B cell (primary cell): ENCODE data around the gene PXDC1. TPM values are rescaled to one million over a fixed set of nuclear protein-coding genes. Genes with fewer than 3 reads are reported as not detected.

Experiments used
- ATAC-seq: fragments of 200-7000 bp; cut with Tn5 transposase; one replicate; pipeline ENCODE4 v1.10.0; 2021; ENCODE audit warnings: low read depth, mild to moderate bottlenecking, moderate number of reproducible peaks, moderate library complexity
- CTCF ChIA-PET: fragments of 350-600 bp; sonication (Branson Sonifier 250); formaldehyde crosslinking; loops from one replicate; lab custom pipeline; 2021; ENCODE audit warnings: antibody characterized with exemption, inconsistent platforms; lab: Charles Lee
- POLR2A ChIA-PET: fragments of 350-600 bp; sonication (Branson Sonifier 250); formaldehyde crosslinking; loops from one replicate; lab custom pipeline; 2021; ENCODE audit warnings: antibody characterized with exemption; lab: Charles Lee
- DNase-seq: peaks from one replicate; pipeline ENCODE4 v3.0.0; 2013
- H2AFZ ChIP-seq: 2 replicates; pipeline ENCODE4 v1.6.1; 2012; ENCODE audit warnings: mild to moderate bottlenecking, low read depth, low read length; ENCODE audit not compliant: insufficient read depth, poor library complexity, severe bottlenecking
- H3K27ac ChIP-seq, 2 donors: 1 replicate in 1 of 2; 2 replicates in 1 of 2; pipeline ENCODE4 v1.5.1; 2012 to 2013; ENCODE audit warnings: low read length in 2 of 2, mild to moderate bottlenecking in 2 of 2, moderate library complexity in 1 of 2
- H3K27me3 ChIP-seq, 4 experiments: fragments of 200-600 bp in 1 of 4; sonication (generic) in 1 of 4; replicated peaks in 1 of 4; 1 replicate in 2 of 4; 2 replicates in 2 of 4; pipeline versions ENCODE4 v1.6.1 to v1.7.0; 2013 to 2016; ENCODE audit warnings: low read length in 3 of 4, mild to moderate bottlenecking in 2 of 4, mixed read lengths in 1 of 4, moderate library complexity in 1 of 4; ENCODE audit not compliant: insufficient read depth in 4 of 4, control insufficient read depth in 3 of 4; ENCODE audit errors: control extremely low read depth in 1 of 4
- H3K36me3 ChIP-seq, 2 experiments: replicated peaks in 1 of 2; 1 replicate in 1 of 2; 2 replicates in 1 of 2; pipeline versions ENCODE4 v1.6.1 to v1.7.1; 2013; ENCODE audit warnings: low read length in 1 of 2; ENCODE audit not compliant: insufficient read depth in 2 of 2, control insufficient read depth in 1 of 2; ENCODE audit errors: control extremely low read depth in 1 of 2, extremely low read depth in 1 of 2
- H3K4me1 ChIP-seq, 2 donors: fragments of 200-600 bp in 1 of 2; sonication (generic) in 1 of 2; 1 replicate in 1 of 2; 2 replicates in 1 of 2; pipeline versions ENCODE4 v1.5.1 to v1.6.1; 2013 to 2017; ENCODE audit warnings: low read length in 2 of 2; ENCODE audit not compliant: control insufficient read depth in 2 of 2, insufficient read depth in 2 of 2
- H3K4me2 ChIP-seq: replicated peaks from 2 replicates; pipeline ENCODE3; 2012; ENCODE audit warnings: mild to moderate bottlenecking, low read depth, low read length; ENCODE audit not compliant: poor library complexity, severe bottlenecking
- H3K4me3 ChIP-seq, 5 experiments: fragments of 200-600 bp in 1 of 5; sonication (generic) in 1 of 5; 1 replicate in 3 of 5; 2 replicates in 2 of 5; pipeline versions ENCODE4 v1.5.1 to v1.7.0; 2011 to 2016; ENCODE audit warnings: low read length in 4 of 5, mild to moderate bottlenecking in 4 of 5, low read depth in 2 of 5, control low read depth in 1 of 5, moderate library complexity in 1 of 5; ENCODE audit not compliant: insufficient read depth in 1 of 5; ENCODE audit errors: control extremely low read depth in 1 of 5, extremely low read depth in 1 of 5
- H3K79me2 ChIP-seq: fragments of 200-600 bp; sonication (generic); one replicate; pipeline ENCODE4 v1.6.0; 2016; ENCODE audit warnings: low read length; ENCODE audit not compliant: control insufficient read depth, insufficient read depth
- H3K9ac ChIP-seq: fragments of 200-600 bp; sonication (generic); 2 replicates; pipeline ENCODE4 v1.6.1; 2017; ENCODE audit warnings: mild to moderate bottlenecking, low read length, moderate library complexity
- H3K9me3 ChIP-seq, 3 donors: one replicate each; pipeline versions ENCODE4 v1.6.1 to v1.7.1; 2013; ENCODE audit warnings: low read length in 2 of 3; ENCODE audit not compliant: control insufficient read depth in 2 of 3, insufficient read depth in 1 of 3; ENCODE audit errors: control extremely low read depth in 1 of 3
- H4K20me1 ChIP-seq: 2 replicates; pipeline ENCODE4 v1.6.0; 2012; ENCODE audit warnings: mild to moderate bottlenecking, low read length; ENCODE audit not compliant: insufficient read depth, control insufficient read depth, poor library complexity, severe bottlenecking
- H3K27ac Mint-ChIP-seq: one replicate; pipeline ENCODE4 v1.8.0; 2021; ENCODE audit warnings: mixed read lengths
- H3K27me3 Mint-ChIP-seq: one replicate; pipeline ENCODE4 v1.8.0; 2021; ENCODE audit warnings: mixed read lengths
- H3K4me1 Mint-ChIP-seq: one replicate; pipeline ENCODE4 v1.8.0; 2021; ENCODE audit warnings: mixed read lengths
- H3K4me3 Mint-ChIP-seq: one replicate; pipeline ENCODE4 v1.8.0; 2021; ENCODE audit warnings: mixed read lengths
- H3K9me3 Mint-ChIP-seq: one replicate; pipeline ENCODE4 v1.8.0; 2022; ENCODE audit warnings: mixed read lengths; ENCODE audit not compliant: insufficient read depth
- CTCF ChIP-seq: fragments of 200-600 bp; IDR thresholded peaks from one replicate; pipeline ENCODE4 v1.8.0; 2022; ENCODE audit warnings: antibody characterized with exemption, mild to moderate bottlenecking
- EZH2 ChIP-seq: IDR thresholded peaks from 2 replicates; pipeline ENCODE4 v1.6.1; 2012; ENCODE audit warnings: borderline replicate concordance, low read depth, mild to moderate bottlenecking, moderate library complexity, low read length; ENCODE audit not compliant: insufficient read depth, poor library complexity, severe bottlenecking
- WGBS: methylation state at CpG from one replicate; pipeline ENCODE4 v1.1.5; 2013; ENCODE audit warnings: missing lambda C conversion rate; ENCODE audit not compliant: insufficient coverage; 5-methylcytosine and 5-hydroxymethylcytosine counted together
- intact Hi-C: fragments of 100-400 bp; cut with micrococcal nuclease; formaldehyde crosslinking; loops from one replicate; pipeline ENCODE4 v1.10.0; 2022
- polyA plus RNA-seq: library from polyadenylated mRNA; depleted of rRNA; stranded (reverse); fragments of >200 nt; gene quantifications from 2 replicates; pipeline ENCODE4 v1.2.3, GENCODE V29; 2012
- total RNA-seq, 2 donors: library from RNA; stranded (reverse); fragments of 120-200 nt in 1 of 2; gene quantifications; 1 replicate in 1 of 2; 2 replicates in 1 of 2; pipeline versions ENCODE4 v1.2.3 to v1.2.4, GENCODE V29; 2013 to 2022

Gene PXDC1
- total and polyA plus RNA-seq, 2 donors (not counting 1 experiment from before 2014, with no cell fraction given) = 4.7 to 18.9 TPM

GRCh38 chr6:3719462-3720308, 31.8 kb downstream of the PXDC1 start:
- CTCF ChIA-PET = interaction anchor here (1.9 kb wide), 1 partner anchor 12 kb away, joined by 7 read pairs; no protein-coding TSS in a partner anchor

More at GRCh38 chr6:3719462-3720308, 31.8 kb downstream of the PXDC1 start:
- Histone ChIP-seq H4K20me1 (no peaks in the 10 kb centered on the region), H3K4me2 (no peak overlapping the region), H3K9me3 (no peaks in the 10 kb centered on the region), H3K9ac (no peak overlapping the region), H3K27ac (no peak overlapping the region), H3K4me1 (no peaks in the 10 kb centered on the region), H3K27me3 (no peaks in the 10 kb centered on the region), H3K36me3 (no peaks in the 10 kb centered on the region), H3K79me2 (no peaks in the 10 kb centered on the region), H3K4me3 (no peak overlapping the region), H2AFZ (no peak overlapping the region)
- Mint-ChIP-seq H3K4me1 (no peaks in the 10 kb centered on the region), H3K9me3 (no peaks in the 10 kb centered on the region), H3K4me3 (no peak overlapping the region), H3K27ac (no peak overlapping the region), H3K27me3 (peaks cover 3% of the 10 kb centered on the region)
- DNase-seq = no peak
- no peak for ATAC-seq
- intact Hi-C loops = no loop called here
- no peak for TF ChIP-seq EZH2
- TF ChIP-seq CTCF = no peak
- POLR2A ChIA-PET = no interaction called here
- 88% methylated on average over 20 of the region's 22 CpGs for WGBS
